ENCODE measurements around the gene CTNNBL1.
"Not testable (repeated sequence)": the region's sequence is repeated elsewhere in the genome, so short reads cannot be mapped to it uniquely, and the experiment has no call there.

The CTNNBL1 gene

GRCh38 chr20:37850036-37850592 is 156.3 kb downstream of the CTNNBL1 start:
- DNase-seq (ENCODE audit: low read depth, low spot score): no peak

- DNase-seq (ENCODE audit: low read depth, low spot score): no peak
Measured at GRCh38 chr20:37850724-37851355, 157.0 kb downstream of the CTNNBL1 start.

GRCh38 chr20:37852666-37853065 is 158.8 kb downstream of the CTNNBL1 start:
- DNase-seq (ENCODE audit: low read depth, low spot score): no peak

DNA sequence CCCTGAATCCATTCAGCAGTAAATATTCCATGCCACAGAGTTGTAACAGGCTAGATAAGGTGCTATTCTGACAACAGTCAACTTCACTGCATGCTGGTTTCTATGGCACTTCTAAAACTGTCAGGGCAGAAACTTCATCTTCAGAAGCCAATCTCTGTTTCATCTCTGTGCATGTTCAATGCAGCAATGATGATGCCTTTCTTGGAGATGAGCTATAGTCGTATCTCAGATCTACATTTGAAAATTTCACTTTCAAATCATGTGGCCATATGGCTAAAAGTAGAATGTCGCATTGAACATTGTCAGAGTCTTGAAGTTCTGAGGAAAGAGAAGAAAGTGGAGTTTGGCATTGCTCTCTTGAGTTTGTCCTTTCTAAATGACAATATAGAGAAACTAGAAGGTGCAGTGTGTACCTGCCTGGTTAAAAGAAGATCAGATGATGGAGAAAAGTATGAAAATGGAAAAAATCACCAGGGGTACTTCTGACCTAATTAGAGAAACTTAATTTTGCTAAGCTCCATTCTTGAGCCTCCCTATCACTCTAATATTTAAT is 160.1 kb downstream of the CTNNBL1 start:
- no peak for DNase-seq (ENCODE audit: low read depth, low spot score)

DNA sequence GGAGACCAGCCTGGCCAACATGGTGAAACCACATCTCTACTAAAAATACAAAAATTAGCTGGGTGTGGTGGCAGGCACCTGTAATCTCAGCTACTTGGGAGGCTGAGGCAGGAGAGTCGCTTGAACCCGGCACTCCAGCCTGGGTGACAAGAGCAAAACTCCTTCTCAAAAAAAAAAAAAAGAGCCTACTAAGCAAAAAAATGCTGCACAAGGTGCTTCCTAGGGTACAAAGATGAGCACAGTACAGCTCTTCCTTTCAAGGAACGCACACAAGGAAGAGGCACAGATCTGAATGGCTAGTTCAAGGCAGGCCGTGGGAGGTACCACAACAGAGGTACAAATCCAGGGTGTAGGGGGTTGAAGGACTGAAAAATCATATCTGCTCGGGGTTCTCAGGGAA is 162.2 kb downstream of the CTNNBL1 start:
- not testable (repeated sequence) for DNase-seq (ENCODE audit: low read depth, low spot score)

- DNase-seq (ENCODE audit: low read depth, low spot score): no peak
Measured at GRCh38 chr20:37856932-37857660, 163.3 kb downstream of the CTNNBL1 start.

DNA sequence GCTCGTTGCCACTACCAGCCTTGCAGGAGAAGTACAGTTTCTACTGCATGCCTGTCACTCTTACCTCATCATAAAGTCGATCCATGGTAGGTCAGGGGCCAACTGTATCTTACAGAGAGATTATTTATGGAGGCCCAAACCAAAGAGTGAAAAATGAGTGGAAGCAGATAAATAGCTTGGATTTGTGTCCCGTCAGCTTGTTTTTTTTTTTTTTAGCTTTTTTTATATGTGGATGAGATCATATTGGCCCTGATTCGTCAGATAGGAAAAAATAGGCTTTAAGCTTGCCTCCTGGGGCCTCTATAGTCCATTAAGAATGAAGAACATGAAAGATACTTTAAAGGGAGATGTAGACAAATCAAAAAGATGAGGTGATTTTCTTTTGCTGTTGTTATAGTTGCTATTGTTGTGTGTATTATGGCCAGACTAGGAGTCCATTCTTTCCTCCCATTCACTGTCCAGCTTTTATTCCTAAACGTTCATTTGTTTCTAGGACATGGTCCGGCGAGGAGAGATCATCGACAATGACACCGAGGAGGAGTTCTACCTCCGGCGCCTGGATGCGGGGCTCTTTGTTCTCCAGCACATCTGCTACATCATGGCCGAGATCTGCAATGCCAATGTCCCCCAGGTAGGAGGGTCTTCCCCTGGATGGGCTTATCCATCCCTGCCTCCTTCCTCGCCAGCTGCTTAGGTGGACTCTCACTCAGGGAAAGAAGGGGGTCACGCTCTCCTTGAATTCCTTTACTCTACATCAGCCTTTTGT is 165.8 kb downstream of the CTNNBL1 start:
- DNase-seq (ENCODE audit: low read depth, low spot score): no peak

GRCh38 chr20:37863289-37863688 is 169.5 kb downstream of the CTNNBL1 start:
- DNase-seq (ENCODE audit: low read depth, low spot score): no peak

GRCh38 chr20:37864298-37864697 is 170.5 kb downstream of the CTNNBL1 start:
- no peak for DNase-seq (ENCODE audit: low read depth, low spot score)

GRCh38 chr20:37866051-37866450 is 172.2 kb downstream of the CTNNBL1 start:
- DNase-seq (ENCODE audit: low read depth, low spot score): no peak

GRCh38 chr20:37867289-37868195 is 173.7 kb downstream of the CTNNBL1 start:
- DNase-seq (ENCODE audit: low read depth, low spot score): no peak

DNA sequence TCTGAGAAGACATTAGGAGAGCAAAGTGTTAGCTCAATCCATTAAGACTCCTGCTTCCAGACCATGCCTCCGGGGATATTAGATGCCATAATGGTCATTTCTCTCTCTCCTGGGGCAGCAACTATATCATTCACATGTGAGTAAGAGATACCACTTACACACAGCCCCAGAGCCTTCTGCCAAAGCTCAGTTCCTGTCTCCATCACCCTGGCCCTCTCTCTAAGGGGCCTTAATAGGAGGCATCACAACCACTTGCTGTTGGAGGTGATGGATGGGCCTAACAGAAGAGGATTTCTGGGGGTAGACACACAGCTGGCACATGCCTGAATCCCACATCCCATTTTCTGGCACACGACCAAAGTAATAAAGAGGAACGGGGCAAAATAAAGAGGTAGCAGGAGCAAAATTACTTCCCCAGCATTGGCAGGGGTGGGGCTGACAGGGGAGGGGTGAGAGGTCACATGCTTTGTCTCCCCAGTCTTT is 175.1 kb downstream of the CTNNBL1 start:
- no peak for DNase-seq (ENCODE audit: low read depth, low spot score)

- DNase-seq (ENCODE audit: low read depth, low spot score): no peak
Measured at GRCh38 chr20:37869334-37869861, 175.6 kb downstream of the CTNNBL1 start.

GRCh38 chr20:37870294-37870693 is 176.5 kb downstream of the CTNNBL1 start:
- DNase-seq (ENCODE audit: low read depth, low spot score): no peak

DNA sequence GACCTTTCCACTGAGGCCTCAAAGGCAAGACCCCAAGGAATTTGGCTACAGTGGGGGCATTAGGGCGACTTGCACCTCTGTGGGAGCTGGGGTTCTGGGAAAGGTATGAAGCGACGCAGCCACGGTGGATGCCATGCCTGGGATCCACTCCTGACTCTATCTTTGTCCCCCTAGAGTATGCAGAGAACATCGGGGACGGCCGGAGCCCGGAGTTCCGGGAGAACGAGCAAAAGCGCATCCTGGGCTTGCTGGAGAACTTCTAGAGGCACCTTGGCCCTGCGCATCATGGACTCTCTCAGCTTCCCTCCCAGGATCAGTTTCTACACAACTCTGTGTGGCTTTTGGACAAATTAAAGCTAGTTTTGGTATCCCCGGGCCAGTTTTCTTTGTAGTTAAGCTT is 177.9 kb downstream of the CTNNBL1 start:
- DNase-seq (ENCODE audit: low read depth, low spot score): no peak

- no peak for DNase-seq (ENCODE audit: low read depth, low spot score)
Measured at GRCh38 chr20:37872161-37872560, 178.3 kb downstream of the CTNNBL1 start.

GRCh38 chr20:37873884-37874283 is 180.1 kb downstream of the CTNNBL1 start:
- DNase-seq (ENCODE audit: low read depth, low spot score): no peak

- DNase-seq (ENCODE audit: low read depth, low spot score): no peak
Measured at GRCh38 chr20:37875460-37876175, 181.8 kb downstream of the CTNNBL1 start.

DNA sequence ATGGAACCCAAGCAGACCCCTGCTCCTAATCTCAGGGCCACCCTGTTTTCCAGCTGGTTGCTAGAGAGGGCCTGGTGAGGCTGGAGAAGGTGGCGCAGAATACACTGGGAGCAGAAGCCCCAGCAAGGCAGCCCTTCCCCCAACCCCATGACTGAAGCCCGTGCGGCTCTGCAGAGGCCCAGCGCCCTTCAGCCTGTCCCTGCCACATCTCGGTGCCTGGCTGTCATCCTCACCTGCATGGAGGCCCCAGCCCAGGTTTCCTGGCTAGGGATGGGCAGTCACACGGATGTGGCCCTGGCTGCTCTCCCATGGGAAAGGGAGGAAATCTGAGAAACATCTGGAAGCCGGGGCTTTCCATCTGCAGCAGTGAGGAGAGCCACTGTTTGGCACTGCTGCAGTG is 183.0 kb downstream of the CTNNBL1 start:
- DNase-seq (ENCODE audit: low read depth, low spot score): no peak

Measured in smooth muscle cell of the brain vasculature (primary cell).